ENCODE results near the gene AIFM3.
"Not testable (repeated sequence)": the region's sequence is repeated elsewhere in the genome, so short reads cannot be mapped to it uniquely, and the experiment has no call there.

AIFM3 gene

GRCh38 chr22:20966883-20967696 is at the start of gene AIFM3:
Gene AIFM3 (plus strand): TSS chr22:20967255. CDS start chr22:20967945, 690 bp downstream.
- DNase-seq = no peak

- DNase-seq = no peak
These were observed 48.3 kb upstream of the AIFM3 start for GRCh38 chr22:20918663-20919218.

GRCh38 chr22:20919718-20920117 is 47.3 kb upstream of the AIFM3 start:
- no peak for DNase-seq

- no peak for DNase-seq
These were observed 46.2 kb upstream of the AIFM3 start for GRCh38 chr22:20920881-20921203.

GRCh38 chr22:20922141-20922751 is 44.8 kb upstream of the AIFM3 start:
- DNase-seq = no peak

- DNase-seq = no peak
These were observed 40.8 kb upstream of the AIFM3 start for GRCh38 chr22:20926243-20926642.

- no peak for DNase-seq
These were observed 39.0 kb upstream of the AIFM3 start for GRCh38 chr22:20927940-20928572.

GRCh38 chr22:20928573-20928967 is 38.5 kb upstream of the AIFM3 start:
- no peak for DNase-seq

GRCh38 chr22:20930004-20930403 is 37.1 kb upstream of the AIFM3 start:
- DNase-seq = no peak

GRCh38 chr22:20930435-20930834 is 36.6 kb upstream of the AIFM3 start:
- DNase-seq = not testable (repeated sequence)

- DNase-seq = no peak
These were observed 35.9 kb upstream of the AIFM3 start for GRCh38 chr22:20931126-20931654.

- DNase-seq = no peak
These were observed 33.1 kb upstream of the AIFM3 start for GRCh38 chr22:20933910-20934309.

- not testable (repeated sequence) for DNase-seq
These were observed 32.0 kb upstream of the AIFM3 start for GRCh38 chr22:20935049-20935448.

GRCh38 chr22:20935780-20936539 is 31.1 kb upstream of the AIFM3 start:
- not testable (repeated sequence) for DNase-seq

GRCh38 chr22:20937031-20937793 is 29.8 kb upstream of the AIFM3 start:
- DNase-seq = no peak

- no peak for DNase-seq
These were observed 29.0 kb upstream of the AIFM3 start for GRCh38 chr22:20937794-20938671.

GRCh38 chr22:20939457-20940185 is 27.4 kb upstream of the AIFM3 start:
- DNase-seq = not testable (repeated sequence)

GRCh38 chr22:20940186-20940651 is 26.8 kb upstream of the AIFM3 start:
- DNase-seq = no peak

GRCh38 chr22:20940904-20941385 is 26.1 kb upstream of the AIFM3 start:
- DNase-seq = no peak
